ENCODE measurements around the gene PRR3.

The PRR3 gene

GRCh38 chr6:30560930-30561329 lies 3.8 kb downstream of the PRR3 start:
- H3K4me3 ChIP-seq (replicated peaks; ENCODE audit: insufficient read depth, low read length), result no peak overlapping the region
- no peaks in the 10 kb centered on the region for H3K27me3 ChIP-seq (ENCODE audit: insufficient read depth, poor library complexity, severe bottlenecking)
- no peak for DNase-seq (ENCODE audit: low read depth in 1 of 2, low spot score in 1 of 2)
- no peak overlapping the region for H3K27ac ChIP-seq (replicated peaks)
- TF ChIP-seq GABPA (IDR thresholded peaks at IDR 0.05; ENCODE audit: low read depth), result no peak
- no peak for TF ChIP-seq POLR2AphosphoS5 (IDR thresholded peaks at IDR 0.05; ENCODE audit: low read depth)
- TF ChIP-seq SPI1 (IDR thresholded peaks at IDR 0.05; ENCODE audit: borderline replicate concordance, low read depth), result no peak
- TF ChIP-seq CTCF (IDR thresholded peaks at IDR 0.05; ENCODE audit: insufficient read depth, low read length), result no peak
- TF ChIP-seq REST (IDR thresholded peaks at IDR 0.05; ENCODE audit: insufficient replicate concordance, low read depth), result no peak

GRCh38 chr6:30562470-30563425 lies 5.7 kb downstream of the PRR3 start:
- H3K27ac ChIP-seq (replicated peaks), result no peak overlapping the region
- no peak for TF ChIP-seq SPI1 (IDR thresholded peaks at IDR 0.05; ENCODE audit: borderline replicate concordance, low read depth)
- TF ChIP-seq GABPA (IDR thresholded peaks at IDR 0.05; ENCODE audit: low read depth), result no peak
- TF ChIP-seq POLR2AphosphoS5 (IDR thresholded peaks at IDR 0.05; ENCODE audit: low read depth), result no peak
- no peak for TF ChIP-seq CTCF (IDR thresholded peaks at IDR 0.05; ENCODE audit: insufficient read depth, low read length)
- TF ChIP-seq REST (IDR thresholded peaks at IDR 0.05; ENCODE audit: insufficient replicate concordance, low read depth), result no peak

GRCh38 chr6:30564114-30564513 lies 7.0 kb downstream of the PRR3 start:
- no peak overlapping the region for H3K4me3 ChIP-seq (replicated peaks; ENCODE audit: insufficient read depth, low read length)
- DNase-seq (ENCODE audit: low read depth in 1 of 2, low spot score in 1 of 2), result no peak
- no peak overlapping the region for H3K27ac ChIP-seq (replicated peaks)
- no peaks in the 10 kb centered on the region for H3K27me3 ChIP-seq (ENCODE audit: insufficient read depth, poor library complexity, severe bottlenecking)
- TF ChIP-seq SPI1 (IDR thresholded peaks at IDR 0.05; ENCODE audit: borderline replicate concordance, low read depth), result no peak
- TF ChIP-seq POLR2AphosphoS5 (IDR thresholded peaks at IDR 0.05; ENCODE audit: low read depth), result no peak
- TF ChIP-seq GABPA (IDR thresholded peaks at IDR 0.05; ENCODE audit: low read depth), result no peak
- no peak for TF ChIP-seq CTCF (IDR thresholded peaks at IDR 0.05; ENCODE audit: insufficient read depth, low read length)
- TF ChIP-seq REST (IDR thresholded peaks at IDR 0.05; ENCODE audit: insufficient replicate concordance, low read depth), result no peak

More at GRCh38 chr6:30562470-30563425, 5.7 kb downstream of the PRR3 start:
- DNase-seq (ENCODE audit: low read depth in 1 of 2, low spot score in 1 of 2), result peak in 1 of 2 experiments; percentile 27
- Histone ChIP-seq H3K27me3 (ENCODE audit: insufficient read depth, poor library complexity, severe bottlenecking) (no peaks in the 10 kb centered on the region), H3K4me3 (replicated peaks; ENCODE audit: insufficient read depth, low read length) (no peak overlapping the region)

Data from HL-60 (cell line).